LHCN-M2 (cell line): ENCODE results near the gene CD33. TPM values are rescaled to one million over a fixed set of nuclear protein-coding genes. Genes with fewer than 3 reads are reported as not detected.
"Not testable (repeated sequence)": the region's sequence is repeated elsewhere in the genome, so short reads cannot be mapped to it uniquely, and the experiment has no call there.

Source experiments
- DNase-seq: peaks from one replicate; pipeline ENCODE4 v3.0.0-alpha.2; 2012; ENCODE audit warnings: low read depth
- polyA plus RNA-seq: library from polyadenylated mRNA; unstranded; fragments of >200 nt; gene quantifications from one replicate; pipeline ENCODE4 v1.2.1, GENCODE V29; 2012; ENCODE audit warnings: missing spikeins
- total RNA-seq: library from RNA; depleted of rRNA; stranded (reverse); fragments of >200 nt; gene quantifications from 2 replicates; pipeline ENCODE4 v1.2.3, GENCODE V29; 2014; rRNA removed

The CD33 gene
- 0.11 and 1.3 TPM in 2 replicates for total RNA-seq
- 0.09 TPM for polyA plus RNA-seq

DNA sequence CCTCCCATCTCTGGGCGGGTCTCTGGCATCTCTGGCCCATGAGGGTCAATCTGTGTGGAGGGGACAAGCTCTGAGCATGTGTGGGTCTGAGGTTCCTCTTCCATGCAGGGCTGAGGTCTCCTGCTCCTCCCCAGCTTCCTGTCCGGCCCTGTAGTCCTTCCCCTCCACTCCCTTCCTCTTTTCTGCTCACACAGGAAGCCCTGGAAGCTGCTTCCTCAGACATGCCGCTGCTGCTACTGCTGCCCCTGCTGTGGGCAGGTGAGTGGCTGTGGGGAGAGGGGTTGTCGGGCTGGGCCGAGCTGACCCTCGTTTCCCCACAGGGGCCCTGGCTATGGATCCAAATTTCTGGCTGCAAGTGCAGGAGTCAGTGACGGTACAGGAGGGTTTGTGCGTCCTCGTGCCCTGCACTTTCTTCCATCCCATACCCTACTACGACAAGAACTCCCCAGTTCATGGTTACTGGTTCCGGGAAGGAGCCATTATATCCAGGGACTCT, at the start of gene CD33:
Gene CD33, plus strand, starts transcription at position 183 of the 496 bp plus-strand sequence. Its CDS starts 39 bp downstream, at position 222.
- not testable (repeated sequence) for DNase-seq

DNA sequence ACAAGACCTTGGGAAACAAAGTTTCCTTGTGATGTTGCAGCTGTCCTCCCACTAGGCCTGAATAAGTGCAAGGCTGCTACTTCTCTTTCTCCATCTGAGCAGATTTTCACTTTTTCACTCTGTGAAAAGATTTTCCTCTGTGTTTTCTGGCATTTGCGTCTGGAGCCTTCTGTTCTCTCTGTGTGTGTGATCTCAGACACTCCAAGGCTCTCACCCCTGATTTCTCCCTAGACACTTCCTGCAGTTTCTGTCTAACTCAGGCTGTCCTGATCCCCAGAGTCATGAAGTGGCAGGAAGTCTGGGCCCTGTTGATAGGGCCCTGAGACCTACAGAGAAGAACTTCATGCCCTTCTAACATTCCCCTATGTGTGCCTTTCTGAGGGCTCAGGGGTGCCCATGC, 45.6 kb upstream of the CD33 start:
- no peak for DNase-seq

DNA sequence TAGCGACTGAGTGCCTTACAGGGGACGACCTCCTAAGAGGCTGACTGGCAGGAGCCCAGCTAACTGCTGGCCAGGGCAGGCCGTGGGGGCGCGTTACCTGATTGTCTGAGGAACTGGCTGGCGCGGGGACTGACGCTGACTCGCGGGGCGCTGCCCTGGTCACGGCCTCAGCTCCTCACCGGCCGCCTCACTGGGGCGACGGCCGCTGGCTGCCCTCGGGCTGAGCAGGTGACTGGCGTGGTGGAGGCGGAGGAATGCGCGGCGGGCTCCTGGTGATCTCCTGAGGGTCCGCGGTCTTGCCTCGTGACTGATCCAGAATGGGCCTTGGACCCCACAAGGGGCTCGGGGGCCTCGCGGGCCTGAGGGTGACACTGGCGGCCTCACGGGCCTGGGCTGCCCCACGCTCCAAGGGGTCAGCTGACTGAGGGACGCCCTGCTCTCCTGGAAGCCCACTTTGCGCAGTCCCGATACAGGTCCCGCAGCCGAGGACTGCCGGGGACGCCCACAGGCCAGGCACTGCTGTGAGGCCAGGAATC, 43.4 kb upstream of the CD33 start:
- no peak for DNase-seq

DNA sequence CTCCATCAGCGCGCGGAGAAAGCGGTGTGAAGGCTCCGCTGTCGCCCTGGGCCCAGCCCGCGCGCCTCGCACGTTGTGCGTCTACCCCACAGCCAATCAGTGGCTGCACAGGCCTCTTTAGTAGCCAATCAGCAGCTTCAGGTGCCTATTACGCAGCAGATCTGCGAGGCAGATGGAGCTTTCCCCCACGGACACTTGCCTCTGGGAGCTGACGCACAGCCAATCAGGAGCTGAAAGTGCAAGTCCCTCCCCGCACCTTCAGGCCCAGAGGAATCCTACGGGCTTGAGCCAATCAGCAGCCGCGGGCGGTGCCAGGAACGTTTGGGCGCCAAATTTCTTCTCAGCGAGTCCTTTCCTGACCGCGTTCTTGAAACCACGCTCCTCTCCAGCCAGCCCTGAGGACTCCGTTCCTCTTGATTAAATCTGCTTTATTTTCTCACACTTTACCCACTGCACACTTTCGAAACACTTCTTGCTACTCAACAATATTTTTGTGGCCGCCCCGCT, 42.9 kb upstream of the CD33 start:
- no peak for DNase-seq

DNA sequence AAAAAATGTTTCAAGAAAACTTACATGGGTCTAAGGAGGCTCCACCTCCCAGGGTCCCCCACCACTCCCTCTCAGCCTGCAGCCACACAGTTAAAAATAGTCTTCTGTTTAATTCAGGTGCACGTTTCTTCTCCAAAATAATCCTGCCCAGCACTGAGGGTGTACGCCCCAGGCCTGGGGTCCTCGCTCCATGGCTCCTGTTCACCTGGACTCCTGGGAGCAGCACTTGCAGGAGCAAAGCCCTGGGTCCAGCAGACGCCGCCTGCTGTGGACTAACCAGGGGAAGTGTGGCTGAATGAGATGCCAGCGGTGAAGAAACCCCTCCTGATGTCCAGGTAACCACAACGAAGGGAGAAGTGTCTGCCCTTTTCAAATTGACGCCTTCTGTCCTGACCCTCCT, 41.3 kb upstream of the CD33 start:
- no peak for DNase-seq

DNA sequence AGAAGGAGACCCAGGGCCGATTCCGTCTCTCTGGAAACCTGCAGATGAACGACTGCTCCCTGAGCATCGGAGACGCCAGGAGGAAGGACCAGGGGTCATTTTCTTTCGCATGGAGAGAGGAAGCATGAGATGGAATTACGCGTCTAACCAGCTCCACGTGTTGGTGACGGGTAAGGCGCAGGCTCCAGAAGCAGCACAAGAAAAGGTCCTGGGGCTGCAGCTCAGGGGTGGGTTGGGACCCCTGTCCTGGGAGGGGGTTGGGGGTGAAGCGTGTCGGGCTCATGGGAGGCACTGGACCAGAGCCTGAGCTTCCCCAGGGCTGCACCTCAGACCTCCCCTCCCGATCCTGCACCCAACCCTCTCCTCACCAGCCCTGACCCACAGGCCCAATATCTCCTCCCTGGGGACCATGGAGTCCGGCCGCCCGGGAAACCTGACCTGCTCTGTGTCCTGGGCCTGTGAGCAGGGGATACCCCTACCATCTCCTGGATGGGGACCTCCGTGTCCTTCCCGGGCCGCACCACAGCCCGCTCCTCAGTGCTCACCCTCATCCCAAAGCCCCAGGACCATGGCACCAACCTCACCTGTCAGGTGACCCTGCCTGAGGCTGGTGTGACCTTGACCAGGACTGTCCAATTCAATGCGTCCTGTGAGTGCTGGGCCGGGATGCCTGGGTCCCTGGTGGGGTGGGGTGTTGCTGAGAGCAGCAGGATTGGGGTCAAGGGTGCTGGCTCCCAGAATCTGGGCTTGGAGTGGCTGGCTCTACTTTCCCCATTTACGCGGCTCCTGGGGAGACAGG, 39.6 kb upstream of the CD33 start:
- no peak for DNase-seq

DNA sequence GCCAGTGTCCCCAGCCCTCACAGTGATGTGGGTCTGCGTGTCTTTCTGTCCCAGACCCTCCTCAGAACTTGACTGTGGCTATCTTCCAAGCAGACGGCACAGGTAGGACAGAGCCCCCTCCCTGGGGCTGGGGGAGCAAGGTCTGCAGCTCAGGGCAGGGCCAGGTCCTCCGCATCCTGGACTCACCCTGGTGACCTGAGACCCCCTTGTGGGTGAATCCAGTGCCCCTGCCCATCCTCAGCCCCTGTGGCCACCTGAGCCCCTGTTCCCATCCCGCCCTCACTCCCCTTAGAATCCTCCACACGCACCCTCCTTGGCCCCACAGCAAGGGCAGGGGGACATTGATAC, 39.0 kb upstream of the CD33 start:
- no peak for DNase-seq

DNA sequence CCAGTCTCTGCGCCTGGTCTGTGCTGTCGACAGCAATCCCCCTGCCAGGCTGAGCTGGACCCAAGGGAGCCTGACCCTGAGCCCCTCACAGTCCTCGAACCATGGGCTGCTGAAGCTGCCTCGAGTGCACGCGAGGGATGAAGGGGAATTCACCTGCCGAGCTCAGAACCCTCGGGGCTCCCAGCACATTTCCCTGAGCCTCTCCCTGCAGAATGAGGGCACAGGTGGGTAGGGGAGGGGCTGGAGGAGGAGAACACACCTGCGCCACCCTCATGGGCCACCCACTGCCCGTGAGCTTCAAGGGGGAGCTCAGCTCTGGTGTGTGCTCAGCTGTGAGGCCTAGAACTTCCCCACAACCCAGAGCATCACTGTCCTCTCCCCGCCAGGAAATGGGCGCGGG, 38.6 kb upstream of the CD33 start:
- no peak for DNase-seq

DNA sequence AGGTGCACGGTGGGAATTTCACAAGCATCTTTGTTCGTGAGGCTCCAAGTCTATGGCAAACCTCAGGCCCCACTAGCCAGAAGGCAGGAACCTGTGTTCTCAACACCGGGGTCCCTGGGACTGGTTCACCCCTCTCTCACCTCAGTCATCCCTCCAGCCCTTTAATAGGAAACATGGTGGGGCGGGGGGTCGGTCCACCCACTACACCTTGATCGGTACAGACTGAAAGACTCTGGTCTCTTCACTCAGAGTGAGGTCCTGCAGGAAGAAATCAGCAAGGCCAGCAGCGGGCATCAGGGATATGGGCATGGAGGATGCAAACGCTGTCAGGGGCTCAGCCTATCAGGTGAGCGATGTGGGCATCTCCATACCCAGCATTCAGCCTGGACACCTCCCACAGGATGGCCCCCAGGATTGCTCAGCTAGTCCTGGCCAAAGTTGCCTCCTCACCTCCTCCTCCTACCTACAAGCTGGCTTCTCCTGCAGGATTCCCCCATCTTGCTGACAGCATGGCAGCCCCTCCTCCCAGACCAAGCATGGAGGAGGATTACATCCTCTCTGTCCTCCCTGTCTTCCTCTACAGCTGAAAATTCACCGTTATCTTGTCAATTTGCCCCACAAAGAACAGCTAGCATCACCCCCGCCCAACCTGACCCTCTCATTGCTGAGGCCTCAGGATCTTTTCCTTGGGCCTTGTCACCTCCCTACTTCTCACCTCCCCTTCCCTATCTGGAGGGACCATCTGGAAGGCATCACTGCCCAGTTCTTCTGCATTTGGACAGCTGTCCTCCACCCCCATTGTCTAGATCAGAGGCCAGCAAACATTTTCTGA, 37.3 kb upstream of the CD33 start:
- no peak for DNase-seq

DNA sequence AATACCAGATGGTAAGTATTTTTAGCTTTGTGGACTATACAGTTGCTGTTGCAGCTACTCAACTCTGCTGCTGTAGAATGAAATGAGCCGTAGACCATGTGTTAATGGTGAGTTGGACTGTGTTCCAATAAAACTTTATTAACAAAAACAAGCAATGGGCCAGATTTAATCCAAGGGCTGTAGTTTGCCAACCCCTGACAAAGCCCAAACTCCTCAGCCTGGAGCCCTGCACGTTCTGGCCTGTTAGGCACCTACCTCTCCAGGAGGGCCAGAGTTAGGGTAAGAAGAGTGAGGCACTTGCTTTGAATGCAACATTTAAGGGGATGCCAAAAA, 36.7 kb upstream of the CD33 start:
- no peak for DNase-seq

DNA sequence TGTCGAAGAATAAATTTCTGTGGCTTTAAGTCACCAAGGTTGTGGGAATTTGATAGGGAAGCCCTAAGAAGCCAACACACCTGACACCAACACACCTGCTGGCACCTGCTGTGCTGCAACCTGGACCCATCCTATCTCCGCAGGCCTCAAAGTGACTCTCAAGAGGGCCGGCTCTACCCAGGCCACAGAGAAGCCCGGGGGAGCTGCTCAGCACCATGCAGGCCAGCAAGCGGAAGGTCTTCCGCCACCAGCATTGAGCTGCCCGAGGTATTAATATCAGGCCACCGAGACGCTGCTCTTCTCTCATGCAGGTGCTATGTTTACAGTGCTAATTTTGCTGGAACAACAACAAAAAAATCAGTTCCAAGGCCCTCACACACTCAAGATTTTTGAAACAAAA, 32.2 kb upstream of the CD33 start:
- DNase-seq: no peak

DNA sequence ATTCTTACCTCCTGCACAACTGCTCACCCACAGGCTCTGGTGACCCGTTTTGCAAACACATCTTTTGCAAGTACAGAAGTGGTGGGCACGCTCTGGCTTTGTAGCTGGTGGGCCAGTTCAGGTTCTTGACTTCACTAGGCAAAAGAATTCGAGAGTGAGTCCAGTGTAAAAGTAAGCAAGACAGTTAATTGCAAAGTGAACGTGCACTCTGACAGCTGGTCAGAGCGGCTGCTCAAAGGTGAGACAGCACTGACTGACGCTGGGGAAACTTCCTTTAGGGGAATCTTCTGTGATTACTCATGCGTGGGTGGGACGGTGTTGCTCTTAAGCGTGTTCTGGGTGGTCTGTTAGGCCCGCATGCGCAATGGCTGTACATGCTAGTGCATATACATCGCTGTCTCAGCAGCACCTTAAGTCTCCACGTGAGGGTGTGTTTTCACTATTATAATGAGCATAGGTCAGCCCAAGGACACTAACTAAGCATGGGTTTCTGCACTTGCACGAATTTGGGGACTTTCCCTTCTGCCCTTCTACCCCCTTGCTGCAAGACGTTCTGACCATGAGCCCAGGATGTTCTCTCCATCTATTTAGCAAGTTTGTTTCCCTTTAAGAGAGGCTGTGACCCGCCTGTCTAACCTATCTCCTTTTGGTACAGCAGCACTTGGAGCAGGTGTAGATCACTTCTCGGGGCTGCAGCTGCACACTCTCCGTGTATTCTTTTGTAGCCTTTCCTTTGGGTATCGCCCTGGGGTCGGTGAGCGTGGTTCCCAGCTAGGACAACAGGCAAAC, 30.2 kb upstream of the CD33 start:
- no peak for DNase-seq

DNA sequence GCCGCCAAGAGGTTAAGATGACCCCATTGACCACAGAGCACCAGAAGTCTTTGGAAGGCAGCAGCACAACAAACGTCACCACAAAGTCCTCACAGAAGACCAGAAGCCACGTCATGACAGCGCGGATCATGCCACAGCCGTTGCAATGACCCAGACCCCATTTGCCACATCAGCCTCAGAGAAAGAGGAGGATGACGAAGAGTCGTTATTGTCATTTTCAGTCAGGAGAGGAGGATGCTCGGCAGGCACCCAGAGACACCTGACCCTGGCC, 29.6 kb upstream of the CD33 start:
- DNase-seq: no peak

DNA sequence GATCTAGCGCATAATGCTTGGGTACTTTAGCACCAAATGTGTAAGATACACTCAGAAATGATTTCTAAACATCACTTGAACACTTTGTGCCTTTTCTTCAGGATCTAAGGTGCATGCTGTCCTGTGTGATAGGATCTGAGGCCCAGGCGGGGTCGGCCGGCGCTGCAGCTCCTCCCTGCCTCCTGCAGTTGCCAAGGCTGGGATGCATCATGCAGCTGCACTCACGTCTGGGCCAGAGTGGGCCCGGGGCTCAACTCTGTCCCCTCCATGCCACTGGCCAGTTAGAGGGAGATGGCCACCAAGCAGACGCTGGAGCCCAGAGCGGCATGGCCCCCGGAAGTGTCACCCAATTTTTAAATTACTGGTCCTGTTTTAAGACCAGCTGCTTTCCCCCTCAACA, 29.3 kb upstream of the CD33 start:
- no peak for DNase-seq

DNA sequence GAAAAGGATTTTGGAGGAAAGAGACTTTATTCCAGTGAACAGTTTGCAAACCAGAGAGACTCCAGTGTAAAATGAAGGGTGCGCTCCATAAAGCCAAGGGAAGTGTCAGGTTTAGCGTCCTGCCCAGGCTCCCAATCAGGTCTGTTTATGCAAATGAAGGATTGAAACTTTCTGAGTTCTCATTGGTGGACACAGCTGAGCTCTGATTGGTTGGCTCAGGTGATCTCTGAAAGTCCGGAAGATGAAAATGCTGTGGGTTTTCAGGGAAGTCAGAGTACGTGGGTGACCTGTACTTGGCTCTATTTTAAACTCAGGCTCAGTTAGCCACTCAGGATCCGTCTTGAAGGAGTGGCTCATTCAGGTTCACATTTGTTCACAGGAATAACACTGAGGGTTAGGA, 28.7 kb upstream of the CD33 start:
- no peak for DNase-seq

DNA sequence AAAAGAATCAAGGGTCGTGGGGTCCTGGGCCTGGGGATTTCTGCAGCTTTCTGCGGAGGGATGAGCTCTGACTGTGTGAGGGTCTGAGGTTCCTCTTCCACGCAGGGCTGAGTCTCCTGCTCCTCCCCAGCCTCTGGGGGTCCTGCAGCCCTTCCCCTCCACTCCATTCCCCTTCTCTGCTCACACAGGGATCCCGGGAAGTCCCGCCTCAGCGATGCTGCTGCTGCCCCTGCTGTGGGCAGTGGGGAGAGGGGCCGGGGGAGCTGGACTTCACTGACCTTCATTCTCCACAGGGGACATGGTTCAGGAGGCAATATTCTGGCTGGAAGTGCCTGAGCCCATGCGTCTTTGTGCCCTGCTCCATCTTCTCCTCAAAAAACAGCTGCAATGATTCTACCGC, 26.2 kb upstream of the CD33 start:
- DNase-seq: no peak

DNA sequence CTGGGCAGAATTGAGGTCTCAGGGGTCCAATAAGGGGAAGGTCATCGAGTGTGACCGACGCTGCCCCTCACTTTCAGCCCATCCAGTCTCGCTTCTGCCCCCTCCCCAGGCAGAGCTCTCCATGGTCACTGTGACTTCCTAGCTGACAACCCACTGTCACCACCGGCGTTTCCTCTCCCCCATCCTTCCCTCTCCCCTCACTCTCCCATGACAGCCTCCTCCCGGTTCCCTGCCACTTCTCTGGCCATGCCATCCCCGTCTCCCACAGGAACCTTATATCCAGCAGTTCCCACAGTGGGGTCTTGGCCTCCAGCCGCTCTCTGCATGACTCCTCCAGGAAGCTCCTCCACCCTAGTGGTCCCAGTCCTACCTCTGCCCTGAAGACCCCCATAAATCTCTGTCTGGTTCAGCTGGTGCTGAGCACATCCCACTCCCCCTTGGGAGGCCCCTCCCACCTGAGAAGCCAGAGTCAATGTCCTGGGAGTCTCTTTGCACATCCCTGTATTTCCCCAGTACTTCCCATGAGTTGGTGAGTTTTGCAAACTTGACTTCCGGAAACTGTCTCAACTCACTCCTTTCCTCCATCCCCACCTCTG, 24.7 kb upstream of the CD33 start:
- no peak for DNase-seq

DNA sequence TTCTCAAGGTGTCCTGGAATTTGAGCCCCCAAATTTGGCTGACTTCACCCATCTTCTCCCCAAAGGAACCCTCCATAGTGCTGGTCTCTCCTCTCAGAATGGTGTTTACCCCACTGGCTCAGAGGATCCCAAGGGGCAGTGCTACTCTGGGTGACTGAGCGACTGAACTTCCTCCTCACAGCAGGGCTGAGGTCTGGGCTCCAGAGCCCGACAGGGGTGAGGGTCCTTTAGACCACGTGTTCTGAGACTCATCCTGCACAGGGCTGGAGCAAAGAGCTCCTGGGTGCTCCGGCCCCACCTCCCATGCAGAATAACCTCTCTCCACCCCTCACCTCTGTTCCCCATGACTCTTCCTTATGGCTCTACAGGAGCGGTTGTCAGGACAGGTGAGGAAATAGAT, 23.2 kb upstream of the CD33 start:
- DNase-seq: no peak

DNA sequence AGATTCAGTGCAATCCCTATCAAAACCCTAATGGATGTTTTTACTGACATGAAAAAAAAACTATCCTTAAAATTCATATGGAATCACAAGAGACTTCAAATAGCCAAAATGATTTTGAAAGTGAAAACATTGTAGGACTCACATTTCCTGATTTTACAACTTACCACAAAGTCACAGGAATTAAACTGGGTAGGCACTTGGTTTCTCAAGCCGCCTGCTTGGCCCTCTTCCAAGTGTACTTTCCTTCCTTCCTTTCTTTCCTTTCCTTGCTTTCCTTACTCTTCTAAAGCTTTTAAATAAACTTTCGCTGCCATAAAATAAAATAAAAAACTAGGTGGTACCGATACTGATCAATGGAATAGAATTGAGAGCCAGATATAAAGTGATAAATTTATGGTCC, 21.0 kb upstream of the CD33 start:
- DNase-seq: no peak

DNA sequence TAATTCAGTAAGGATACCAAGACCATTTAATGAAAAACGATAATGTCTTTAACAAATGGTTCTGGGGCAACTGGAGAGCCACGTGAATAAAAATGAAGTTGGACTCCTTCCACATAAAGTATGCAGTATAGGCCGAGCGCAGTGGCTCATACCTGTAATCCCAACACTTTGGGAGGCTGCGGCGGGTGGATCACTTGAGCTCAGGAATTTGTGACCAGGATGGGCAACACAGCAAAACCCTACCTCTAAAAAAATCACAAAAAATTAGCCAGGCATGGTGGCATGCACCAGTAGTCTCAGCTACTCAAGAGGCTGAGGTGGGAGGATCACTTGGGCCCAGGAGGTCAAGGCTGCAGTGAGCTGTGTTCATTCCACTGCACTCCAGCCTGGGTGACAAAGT, 20.6 kb upstream of the CD33 start:
- DNase-seq: no peak

DNA sequence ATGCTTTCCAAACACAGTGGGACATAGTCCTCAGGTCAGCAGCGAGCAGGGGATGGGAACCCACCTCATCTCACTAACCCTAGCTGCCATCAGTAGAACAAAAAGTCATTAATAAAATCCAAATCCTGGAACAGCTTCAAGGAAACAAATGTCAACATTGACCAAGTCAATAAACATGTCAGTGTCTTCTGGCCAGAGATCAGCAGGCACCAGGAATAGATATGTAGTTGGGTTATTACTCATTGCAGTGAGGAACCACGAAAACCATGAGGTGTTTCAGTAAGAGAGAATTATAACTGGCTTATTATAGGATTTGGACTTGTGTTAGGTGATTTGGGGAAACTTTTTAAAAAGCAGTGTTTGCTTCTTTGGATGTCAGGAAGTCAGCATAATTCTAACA, 17.1 kb upstream of the CD33 start:
- DNase-seq: no peak
